ENCODE data around the gene CC2D1B.
A peak's percentile ranks its signal among the peaks of the same experiment; 100 is the strongest.

CC2D1B gene

GRCh38 chr1:52404116-52404974, 38.3 kb upstream of the CC2D1B start, which contains the start of the genes ORC1 and PRPF38A:
Gene ORC1 (minus strand): TSS chr1:52404423. CDS start chr1:52402223, 2,200 bp downstream.
Gene PRPF38A (plus strand): TSS chr1:52404602. CDS start chr1:52404750, 148 bp downstream.
- Histone ChIP-seq H3K9me3 (no peaks in the 10 kb centered on the region), H3K27me3 (no peaks in the 10 kb centered on the region), H3K4me3 (peak within 1 kb of the TSS; percentile 69 to 84), H3K4me1 (peaks cover 0 to 26% (median 17%) of the 10 kb centered on the region in 4 donors), H3K27ac (peak within 1 kb of the TSS; percentile 82 to 88), H3K36me3 (peaks cover 16 to 32% (median 18%) of the 10 kb centered on the region in 3 donors)
- DNase-seq: peak; percentile 97 to 99
- intact Hi-C loops (cut with DNase I; ENCODE audit: low total_unique reads): loop anchor here (5.0 kb wide), 1 partner anchor 37 kb away; the partner anchor contains the start of gene CC2D1B
- TF ChIP-seq CTCF (IDR thresholded peaks at IDR 0.05): peak; percentile 41 to 51

- no peak for DNase-seq
- peak overlapping the region; percentile 69 to 84 for H3K4me3 ChIP-seq
- H3K4me1 ChIP-seq: peaks cover 0 to 26% (median 17%) of the 10 kb centered on the region in 4 donors
- no peaks in the 10 kb centered on the region for H3K27me3 ChIP-seq
- peak overlapping the region in 1 of 2 donors; percentile 88 for H3K27ac ChIP-seq
- no peak for TF ChIP-seq CTCF (IDR thresholded peaks at IDR 0.05)
- H3K36me3 ChIP-seq: peaks cover 9 to 25% (median 11%) of the 10 kb centered on the region in 3 donors
- no peaks in the 10 kb centered on the region for H3K9me3 ChIP-seq
- intact Hi-C loops (cut with DNase I; ENCODE audit: low total_unique reads): loop anchor here (5.0 kb wide), 1 partner anchor 36 kb away; the partner anchor contains the start of gene CC2D1B
Observed at GRCh38 chr1:52403566-52404115, 37.6 kb upstream of the CC2D1B start.

GRCh38 chr1:52402860-52403240, 36.8 kb upstream of the CC2D1B start:
- no peak overlapping the region for H3K4me3 ChIP-seq
- H3K27me3 ChIP-seq: no peaks in the 10 kb centered on the region
- H3K4me1 ChIP-seq: peaks cover 0 to 26% (median 17%) of the 10 kb centered on the region in 4 donors
- TF ChIP-seq CTCF (IDR thresholded peaks at IDR 0.05): no peak
- no peak overlapping the region for H3K27ac ChIP-seq
- no peaks in the 10 kb centered on the region for H3K9me3 ChIP-seq
- peaks cover 1 to 17% (median 3%) of the 10 kb centered on the region in 3 donors for H3K36me3 ChIP-seq
- DNase-seq: no peak
- intact Hi-C loops (cut with DNase I; ENCODE audit: low total_unique reads): loop anchor here (5.0 kb wide), 1 partner anchor 36 kb away; the partner anchor contains the start of gene CC2D1B

- H3K27ac ChIP-seq: no peak overlapping the region
- no peaks in the 10 kb centered on the region for H3K9me3 ChIP-seq
- no peak overlapping the region for H3K4me3 ChIP-seq
- TF ChIP-seq CTCF (IDR thresholded peaks at IDR 0.05): no peak
- no peaks in the 10 kb centered on the region for H3K27me3 ChIP-seq
- intact Hi-C loops (cut with DNase I; ENCODE audit: low total_unique reads): loop anchor here (5.0 kb wide), 1 partner anchor 33 kb away; the partner anchor contains the start of gene CC2D1B
- no peak for DNase-seq
- H3K4me1 ChIP-seq: peaks cover 0 to 9% (median 9%) of the 10 kb centered on the region in 4 donors
- H3K36me3 ChIP-seq: no peaks in the 10 kb centered on the region
Observed at GRCh38 chr1:52400131-52400530, 34.1 kb upstream of the CC2D1B start.

- Histone ChIP-seq H3K27me3 (no peaks in the 10 kb centered on the region), H3K4me1 (peaks cover 0 to 9% (median 8%) of the 10 kb centered on the region in 4 donors), H3K4me3 (no peak overlapping the region), H3K36me3 (no peaks in the 10 kb centered on the region), H3K9me3 (no peaks in the 10 kb centered on the region), H3K27ac (no peak overlapping the region)
- TF ChIP-seq CTCF (IDR thresholded peaks at IDR 0.05): no peak
- DNase-seq: no peak
- intact Hi-C loops (cut with DNase I; ENCODE audit: low total_unique reads): loop anchor here (5.0 kb wide), 1 partner anchor 32 kb away; the partner anchor contains the start of gene CC2D1B
Observed at GRCh38 chr1:52399629-52400028, 33.6 kb upstream of the CC2D1B start.
